IPS-NIHi11 (cell line): ENCODE data around the gene TRIM63.

Experiments
- DNase-seq: peaks from one replicate; pipeline ENCODE4 v3.0.0; 2012; ENCODE audit warnings: mixed read lengths, low spot score

The TRIM63 gene

GRCh38 chr1:26084844-26085243, 17.4 kb upstream of the TRIM63 start:
- DNase-seq = no peak

- no peak for DNase-seq
Measured at GRCh38 chr1:26084091-26084561, 16.7 kb upstream of the TRIM63 start.

GRCh38 chr1:26083208-26083607, 15.8 kb upstream of the TRIM63 start:
- DNase-seq = no peak

- no peak for DNase-seq
Measured at GRCh38 chr1:26082020-26082350, 14.6 kb upstream of the TRIM63 start.

- no peak for DNase-seq
Measured at GRCh38 chr1:26081267-26082019, 14.0 kb upstream of the TRIM63 start.

- DNase-seq = no peak
Measured at GRCh38 chr1:26079960-26080814, 12.8 kb upstream of the TRIM63 start.

GRCh38 chr1:26079178-26079563, 11.7 kb upstream of the TRIM63 start:
- no peak for DNase-seq

GRCh38 chr1:26078286-26079177, 11.1 kb upstream of the TRIM63 start:
- no peak for DNase-seq

GRCh38 chr1:26077524-26077923, 10.1 kb upstream of the TRIM63 start:
- no peak for DNase-seq

GRCh38 chr1:26075421-26076144, 8.2 kb upstream of the TRIM63 start:
- DNase-seq = no peak

- DNase-seq = no peak
Measured at GRCh38 chr1:26072305-26072704, 4.9 kb upstream of the TRIM63 start.

- DNase-seq = no peak
Measured at GRCh38 chr1:26070963-26071342, 3.5 kb upstream of the TRIM63 start.

GRCh38 chr1:26070296-26070962, 3.0 kb upstream of the TRIM63 start:
- DNase-seq = no peak

GRCh38 chr1:26069941-26070295, 2.5 kb upstream of the TRIM63 start:
- no peak for DNase-seq

- peak; percentile 47 for DNase-seq
Measured at GRCh38 chr1:26066857-26067256, 573 bp downstream of the TRIM63 start.

- DNase-seq = no peak
Measured at GRCh38 chr1:26066160-26066559, 1.3 kb downstream of the TRIM63 start.

- no peak for DNase-seq
Measured at GRCh38 chr1:26064553-26064952, 2.9 kb downstream of the TRIM63 start.

GRCh38 chr1:26060832-26061574, 6.4 kb downstream of the TRIM63 start:
- DNase-seq = no peak

- no peak for DNase-seq
Measured at GRCh38 chr1:26059906-26060305, 7.5 kb downstream of the TRIM63 start.

GRCh38 chr1:26058052-26058595, 9.3 kb downstream of the TRIM63 start:
- DNase-seq = no peak
